H1 (cell line): ENCODE data around the gene GLMN.

ENCODE experiments used
- CEBPB ChIP-seq: IDR thresholded peaks from 2 replicates; pipeline ENCODE4 v1.6.1; 2012; ENCODE audit warnings: low read depth, low read length
- HDAC6 ChIP-seq: IDR thresholded peaks from one replicate; pipeline ENCODE4 v1.7.1; 2012; ENCODE audit warnings: low read depth, mild to moderate bottlenecking, inconsistent platforms, low read length, moderate library complexity
- KDM4A ChIP-seq: IDR thresholded peaks from one replicate; pipeline ENCODE4 v1.7.1; 2012; ENCODE audit warnings: low read depth, mild to moderate bottlenecking, moderate library complexity, low read length, inconsistent platforms; ENCODE audit not compliant: severe bottlenecking
- RAD21 ChIP-seq, 2 experiments: IDR thresholded peaks in 1 of 2; conservative IDR thresholded peaks in 1 of 2; 2 replicates each; pipeline ENCODE4 v1.6.1; 2011; ENCODE audit warnings: low read depth in 2 of 2, low read length in 2 of 2, improper control_type of control experiment in 1 of 2, inconsistent platforms in 1 of 2, mild to moderate bottlenecking in 1 of 2, moderate library complexity in 1 of 2
- RBBP5 ChIP-seq: IDR thresholded peaks from 2 replicates; pipeline ENCODE4 v1.7.1; 2012; ENCODE audit warnings: low read depth, mild to moderate bottlenecking, inconsistent platforms, low read length, moderate library complexity, borderline replicate concordance
- SRF ChIP-seq: IDR thresholded peaks from 2 replicates; pipeline ENCODE4 v1.6.1; 2011; ENCODE audit warnings: mild to moderate bottlenecking, low read depth, low read length, moderate library complexity
- YY1 ChIP-seq: IDR thresholded peaks from 2 replicates; pipeline ENCODE4 v1.6.1; 2011; ENCODE audit warnings: low read depth, mild to moderate bottlenecking, low read length
- TF ChIP-seq, protein P1 (sequence below): IDR thresholded peaks from 2 replicates; pipeline ENCODE4 v1.6.1; 2012; ENCODE audit warnings: inconsistent platforms
- TF ChIP-seq, protein P2 (sequence below), 3 experiments: IDR thresholded peaks; 1 replicate in 2 of 3; 2 replicates in 1 of 3; pipeline versions ENCODE4 v1.5.1 to v1.6.1; 2011; ENCODE audit warnings: low read length in 3 of 3, mild to moderate bottlenecking in 3 of 3, inconsistent platforms in 2 of 3, low read depth in 1 of 3, moderate library complexity in 1 of 3; ENCODE audit not compliant: insufficient read depth in 1 of 3; ENCODE audit errors: control extremely low read depth in 1 of 3

DNA sequence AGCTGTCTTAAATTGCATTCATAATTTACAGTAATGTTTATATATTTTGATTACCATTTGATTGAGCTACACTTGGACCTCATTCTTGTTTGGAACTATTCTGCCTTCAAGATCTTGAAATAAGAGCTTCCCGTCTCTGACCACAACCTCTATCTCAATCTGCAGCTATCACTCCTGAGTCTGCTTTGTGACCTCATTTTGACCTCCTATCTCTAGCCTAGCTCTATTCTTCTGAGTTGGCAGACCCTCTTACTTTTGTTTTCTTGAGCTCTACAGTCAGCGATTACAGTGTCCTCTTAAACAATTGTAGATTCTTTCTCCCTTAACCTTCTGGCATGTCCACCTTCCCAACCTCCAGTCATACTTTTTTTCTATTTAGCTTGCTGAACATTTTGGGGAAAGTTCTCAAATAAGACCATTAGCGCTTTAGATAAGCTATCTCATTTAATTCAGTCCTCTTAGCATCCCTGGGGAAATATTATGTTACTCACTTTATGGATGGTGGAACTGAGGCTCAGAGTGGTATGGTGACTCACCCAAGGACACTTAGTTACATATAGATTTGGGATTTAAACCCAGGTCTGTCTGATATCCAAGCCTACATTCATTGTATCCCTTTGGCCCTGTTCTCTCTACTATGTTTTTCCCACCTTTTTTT is 19.2 kb upstream of the GLMN start:
- TF ChIP-seq, protein P1, sequence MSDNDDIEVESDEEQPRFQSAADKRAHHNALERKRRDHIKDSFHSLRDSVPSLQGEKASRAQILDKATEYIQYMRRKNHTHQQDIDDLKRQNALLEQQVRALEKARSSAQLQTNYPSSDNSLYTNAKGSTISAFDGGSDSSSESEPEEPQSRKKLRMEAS = no peak
- TF ChIP-seq, protein P2, sequence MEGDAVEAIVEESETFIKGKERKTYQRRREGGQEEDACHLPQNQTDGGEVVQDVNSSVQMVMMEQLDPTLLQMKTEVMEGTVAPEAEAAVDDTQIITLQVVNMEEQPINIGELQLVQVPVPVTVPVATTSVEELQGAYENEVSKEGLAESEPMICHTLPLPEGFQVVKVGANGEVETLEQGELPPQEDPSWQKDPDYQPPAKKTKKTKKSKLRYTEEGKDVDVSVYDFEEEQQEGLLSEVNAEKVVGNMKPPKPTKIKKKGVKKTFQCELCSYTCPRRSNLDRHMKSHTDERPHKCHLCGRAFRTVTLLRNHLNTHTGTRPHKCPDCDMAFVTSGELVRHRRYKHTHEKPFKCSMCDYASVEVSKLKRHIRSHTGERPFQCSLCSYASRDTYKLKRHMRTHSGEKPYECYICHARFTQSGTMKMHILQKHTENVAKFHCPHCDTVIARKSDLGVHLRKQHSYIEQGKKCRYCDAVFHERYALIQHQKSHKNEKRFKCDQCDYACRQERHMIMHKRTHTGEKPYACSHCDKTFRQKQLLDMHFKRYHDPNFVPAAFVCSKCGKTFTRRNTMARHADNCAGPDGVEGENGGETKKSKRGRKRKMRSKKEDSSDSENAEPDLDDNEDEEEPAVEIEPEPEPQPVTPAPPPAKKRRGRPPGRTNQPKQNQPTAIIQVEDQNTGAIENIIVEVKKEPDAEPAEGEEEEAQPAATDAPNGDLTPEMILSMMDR (IDR thresholded peaks at IDR 0.05; ENCODE audit: control extremely low read depth in 1 of 3, insufficient read depth in 1 of 3, low read depth in 1 of 3, low read length in 3 of 3) = no peak
- TF ChIP-seq KDM4A (no peak), YY1 (no peak), RAD21 (IDR thresholded peaks at IDR 0.05 in 1 of 2, conservative IDR thresholded peaks at IDR 0.05 in 1 of 2; ENCODE audit: low read depth in 2 of 2, low read length in 2 of 2) (no peak), CEBPB (no peak), RBBP5 (no peak), HDAC6 (no peak), SRF (no peak)
